HCT116 (cell line): Measurements from ENCODE around the gene AP1M2. TPM values are rescaled to one million over a fixed set of nuclear protein-coding genes. Genes with fewer than 3 reads are reported as not detected.
A peak's percentile ranks its signal among the peaks of the same experiment; 100 is the strongest.

Source experiments
- ATAC-seq: fragments of 200-7000 bp; cut with Tn5 transposase; 2 replicates; pipeline ENCODE4 v1.9.1; 2020; ENCODE audit warnings: mild to moderate bottlenecking, moderate library complexity
- Bru-seq: library from RNA; stranded (reverse); fragments of 400-500 nt; gene quantifications from one replicate; lab custom pipeline; 2021; lab: Mats Ljungman, UMichigan
- BruChase-seq, 2 experiments: library from RNA; stranded (reverse); fragments of 400-500 nt; gene quantifications; one replicate each; lab custom pipeline; 2021; lab: Mats Ljungman, UMichigan
- BruUV-seq: library from RNA; stranded (reverse); fragments of 400-500 nt; replicated peaks from 2 replicates; lab custom pipeline; 2021; lab: Mats Ljungman, UMichigan
- CTCF ChIA-PET: fragments of 300-600 bp; sonication (Branson Sonifier 250); formaldehyde crosslinking; loops from one replicate; lab custom pipeline; 2021; ENCODE audit warnings: antibody characterized with exemption; lab: Charles Lee
- POLR2A ChIA-PET: fragments of 300-600, 350-600 bp; sonication (Branson Sonifier 250); formaldehyde crosslinking; loops from one replicate; lab custom pipeline; 2021; ENCODE audit warnings: antibody characterized with exemption; lab: Charles Lee
- RAD21 ChIA-PET, 2 experiments: fragments of 300-600 bp; sonication (Branson Sonifier 250); formaldehyde crosslinking; loops; one replicate each; lab custom pipeline; 2023; ENCODE audit warnings: low total read pairs in 2 of 2; ENCODE audit not compliant: uncharacterized antibody in 2 of 2, unreplicated experiment in 2 of 2, low non-redundant PET in 1 of 2; lab: Charles Lee
- DNase-seq: peaks from one replicate; pipeline ENCODE4 v3.0.0-alpha.2; 2010; ENCODE audit warnings: low read depth, low spot score
- H2AFZ ChIP-seq: fragments of 200-600 bp; shearing (Covaris generic), sonication (generic); 2 replicates; pipeline ENCODE4 v1.6.1; 2017; ENCODE audit warnings: low read depth, mixed run types, mixed read lengths, antibody characterized with exemption, low read length; ENCODE audit not compliant: poor library complexity, severe bottlenecking
- H3K27ac ChIP-seq: 2 replicates; pipeline ENCODE4 v1.5.1; 2012; ENCODE audit warnings: low read depth, low read length
- H3K27me3 ChIP-seq: fragments of 200-600 bp; sonication (generic); 2 replicates; pipeline ENCODE4 v1.6.1; 2016; ENCODE audit warnings: mixed run types, low read length, mixed read lengths; ENCODE audit not compliant: insufficient read depth
- H3K36me3 ChIP-seq, 2 experiments: fragments of 200-500 bp in 1 of 2; fragments of 200-600 bp in 1 of 2; sonication (Bioruptor generic) in 1 of 2; sonication (generic) in 1 of 2; 2 replicates each; pipeline versions ENCODE4 v1.5.1 to v1.6.1; 2014 to 2016; ENCODE audit warnings: low read length in 2 of 2, inconsistent platforms in 1 of 2, mixed read lengths in 1 of 2, mixed run types in 1 of 2; ENCODE audit not compliant: insufficient read depth in 2 of 2, control insufficient read depth in 1 of 2
- H3K4me1 ChIP-seq, 2 experiments: fragments of 200-600 bp in 1 of 2; sonication (generic) in 1 of 2; 2 replicates each; pipeline versions ENCODE4 v1.5.1 to v1.6.1; 2012 to 2017; ENCODE audit warnings: low read length in 2 of 2, inconsistent platforms in 1 of 2, mild to moderate bottlenecking in 1 of 2, mixed read lengths in 1 of 2, mixed run types in 1 of 2, moderate library complexity in 1 of 2; ENCODE audit not compliant: insufficient read depth in 2 of 2, control insufficient read depth in 1 of 2
- H3K4me2 ChIP-seq: fragments of 200-600 bp; sonication (generic); 2 replicates; pipeline ENCODE4 v1.6.1; 2017; ENCODE audit warnings: mixed run types, low read length, mixed read lengths
- H3K4me3 ChIP-seq, 2 experiments: fragments of 200-600 bp in 1 of 2; sonication (generic) in 1 of 2; replicated peaks in 1 of 2; 2 replicates each; pipeline ENCODE4 v1.5.1; 2011 to 2016; ENCODE audit warnings: low read length in 2 of 2, control low read depth in 1 of 2, low read depth in 1 of 2, mild to moderate bottlenecking in 1 of 2, mixed read lengths in 1 of 2, mixed run types in 1 of 2
- H3K79me2 ChIP-seq: fragments of 200-600 bp; sonication (generic); 2 replicates; pipeline ENCODE4 v1.6.1; 2017; ENCODE audit warnings: mild to moderate bottlenecking, mixed run types, low read length, moderate library complexity, mixed read lengths; ENCODE audit not compliant: insufficient read depth
- H3K9ac ChIP-seq: fragments of 200-600 bp; sonication (generic); 2 replicates; pipeline ENCODE4 v1.6.1; 2016; ENCODE audit warnings: low read length, mixed read lengths
- H3K9me2 ChIP-seq: fragments of 200-600 bp; sonication (generic), shearing (Covaris generic); 2 replicates; pipeline ENCODE4 v1.6.1; 2017; ENCODE audit warnings: mixed run types, mild to moderate bottlenecking, moderate library complexity; ENCODE audit not compliant: insufficient read depth
- H3K9me3 ChIP-seq, 2 experiments: fragments of 200-500 bp in 1 of 2; fragments of 200-600 bp in 1 of 2; sonication (Bioruptor generic) in 1 of 2; sonication (generic) in 1 of 2; 2 replicates each; pipeline ENCODE4 v1.6.1; 2014 to 2017; ENCODE audit warnings: low read length in 2 of 2, mixed read lengths in 2 of 2, inconsistent platforms in 1 of 2, low read depth in 1 of 2, mild to moderate bottlenecking in 1 of 2, mixed run types in 1 of 2, moderate library complexity in 1 of 2; ENCODE audit not compliant: control insufficient read depth in 1 of 2, insufficient read depth in 1 of 2
- H4K20me1 ChIP-seq: fragments of 200-600 bp; sonication (generic), shearing (Covaris generic); 2 replicates; pipeline ENCODE4 v1.6.1; 2017; ENCODE audit warnings: mixed run types, mild to moderate bottlenecking, moderate library complexity; ENCODE audit not compliant: insufficient read depth
- CEBPB ChIP-seq: IDR thresholded peaks from 2 replicates; pipeline ENCODE4 v1.6.1; 2012; ENCODE audit warnings: low read depth
- POLR2AphosphoS5 ChIP-seq: IDR thresholded peaks from 2 replicates; pipeline ENCODE4 v1.6.1; 2011; ENCODE audit warnings: mild to moderate bottlenecking, low read depth, low read length, moderate library complexity
- SIN3A ChIP-seq: IDR thresholded peaks from 2 replicates; pipeline ENCODE4 v1.6.1; 2012; ENCODE audit warnings: low read depth
- SP1 ChIP-seq: IDR thresholded peaks from 2 replicates; pipeline ENCODE4 v1.6.1; 2012; ENCODE audit warnings: low read depth
- TCF7L2 ChIP-seq: IDR thresholded peaks from 2 replicates; pipeline ENCODE4 v1.7.0; 2011; ENCODE audit warnings: borderline replicate concordance, inconsistent platforms; ENCODE audit not compliant: insufficient read depth, insufficient read length; ENCODE audit errors: extremely low read depth
- YY1 ChIP-seq: IDR thresholded peaks from 2 replicates; pipeline ENCODE4 v1.6.1; 2011; ENCODE audit warnings: low read length, low read depth, moderate library complexity, mild to moderate bottlenecking; ENCODE audit not compliant: insufficient replicate concordance; ENCODE audit errors: extremely low read depth
- intact Hi-C: fragments of 100-400 bp; cut with micrococcal nuclease; formaldehyde crosslinking; loops from 2 replicates; pipeline ENCODE4 v1.10.0; 2022
- long read RNA-seq: library from polyadenylated mRNA; unstranded; transcript quantifications from one replicate; pipeline ENCODE4 v2.0.0, GENCODE V29; 2021; ENCODE audit not compliant: unreplicated experiment
- polyA plus RNA-seq: library from polyadenylated mRNA; unstranded; fragments of >200 nt; gene quantifications from 2 replicates; pipeline ENCODE4 v1.2.1, GENCODE V29; 2012; ENCODE audit warnings: missing spikeins
- total RNA-seq: library from RNA; stranded (reverse); gene quantifications from one replicate; pipeline ENCODE4 v1.2.1, GENCODE V29; 2021; ENCODE audit not compliant: unreplicated experiment
- TF ChIP-seq, protein P1 (sequence below): IDR thresholded peaks from 2 replicates; pipeline ENCODE4 v1.6.1; 2012

AP1M2 gene
- 111 TPM for total RNA-seq
- 145 and 167 TPM in 2 replicates for polyA plus RNA-seq
- percentile 63 among the genes with signal in this experiment for Bru-seq, nascent RNA
- BruChase-seq, experiment 1, labeled RNA remaining after a 6-hour chase = percentile 81 among the genes with signal in this experiment
- BruChase-seq, experiment 2, labeled RNA remaining after a 2-hour chase = percentile 67 among the genes with signal in this experiment
- long read RNA-seq, transcript AP1M2-207 (12 exons, 1,757 nt) = minor isoform, 37 of 238 reads
- long read RNA-seq, transcript AP1M2-201 (12 exons, 1,749 nt) = major isoform, 146 of 238 reads
- long read RNA-seq, partial matches to known transcripts = 10 of 238 reads
- long read RNA-seq, other reads (novel, unspliced or antisense) = 45 of 238 reads

DNA sequence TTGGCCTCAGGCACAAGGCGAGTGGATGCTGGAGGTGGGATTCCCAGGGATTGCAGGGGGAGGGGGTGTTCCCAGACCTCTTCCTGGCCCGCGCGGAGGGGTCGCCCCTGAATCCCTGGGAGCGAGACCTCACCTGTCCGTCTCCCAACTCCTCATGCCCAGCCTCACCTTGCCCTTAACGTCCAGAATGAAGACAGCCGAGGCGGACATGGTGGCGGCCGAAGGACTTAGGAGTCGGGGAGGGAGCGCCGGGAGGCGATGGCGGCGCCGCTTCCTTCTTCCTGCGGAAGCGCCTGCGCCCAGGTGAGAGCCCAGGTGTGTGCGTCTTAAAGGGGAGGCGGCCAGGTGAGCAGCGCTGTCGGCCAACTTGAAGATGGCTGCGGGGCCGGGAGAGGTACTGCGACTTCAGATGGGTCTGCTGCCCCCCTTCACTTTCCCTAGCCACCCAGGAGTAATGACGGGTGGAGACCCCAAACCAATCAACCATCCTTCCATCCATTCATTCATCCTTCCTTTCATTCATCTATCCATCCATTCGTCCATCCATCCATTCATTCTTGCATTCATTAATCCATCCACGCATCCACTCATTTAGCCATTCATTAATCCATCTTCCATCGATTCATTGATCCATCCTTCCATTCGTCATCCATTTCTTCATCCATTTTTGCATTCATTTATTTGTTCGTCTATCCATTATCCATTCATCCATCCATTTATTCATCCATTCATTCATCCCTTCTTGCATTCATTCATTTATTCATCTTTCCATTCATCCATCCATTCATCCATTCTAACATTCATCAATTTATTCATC is at the start of gene AP1M2:
AP1M2 (minus strand) TSS at position 291 of the 817 bp plus-strand sequence; CDS start at position 210, 81 bp downstream.
- CTCF ChIA-PET = interaction anchor here (2.6 kb wide), 1 partner anchor 58 kb away, joined by 9 read pairs; no protein-coding TSS in a partner anchor

More for the DNA sequence above, at the start of gene AP1M2:
- Histone ChIP-seq H3K4me1 (peaks cover 0 to 12% of the 10 kb centered on the region in 2 experiments; a peak in 1 of 4 replicates), H3K9me3 (no peaks in the 10 kb centered on the region), H3K79me2 (peaks cover 4% of the 10 kb centered on the region; the same call in 1 of the 2 replicates), H2AFZ (peak within 1 kb of the TSS; percentile 89), H3K36me3 (peaks cover 0 to 3% of the 10 kb centered on the region in 2 experiments; a peak in 1 of 4 replicates), H4K20me1 (no peaks in the 10 kb centered on the region), H3K27ac (peak within 1 kb of the TSS; percentile 67), H3K4me2 (peak within 1 kb of the TSS; percentile 87), H3K9me2 (peaks cover 6% of the 10 kb centered on the region; the same call in 1 of the 2 replicates)
- RAD21 ChIA-PET = interaction anchor here in 1 of 2 experiments (0.7 kb wide), 1 partner anchor 82 kb away, joined by 3 read pairs; no protein-coding TSS in a partner anchor
- DNase-seq = peak; percentile 42
- BruUV-seq = no TSS peak
- intact Hi-C loops = no loop called here
- ATAC-seq = peak; percentile 90
- no peak for TF ChIP-seq TCF7L2
- TF ChIP-seq SIN3A = peak; percentile 34; the same call in 1 of the 2 replicates
- TF ChIP-seq POLR2AphosphoS5 = peak; percentile 83
- TF ChIP-seq CEBPB = no peak
- peak; percentile 86 for TF ChIP-seq YY1
- TF ChIP-seq SP1 = peak; percentile 34; the same call in 1 of the 2 replicates
- TF ChIP-seq, protein P1, sequence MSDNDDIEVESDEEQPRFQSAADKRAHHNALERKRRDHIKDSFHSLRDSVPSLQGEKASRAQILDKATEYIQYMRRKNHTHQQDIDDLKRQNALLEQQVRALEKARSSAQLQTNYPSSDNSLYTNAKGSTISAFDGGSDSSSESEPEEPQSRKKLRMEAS = peak; percentile 87
- TF ChIP-seq, all 23 proteins: peak for 5
- H3K4me3 ChIP-seq = peak within 1 kb of the TSS; percentile 76 to 86
- POLR2A ChIA-PET = no interaction called here
- H3K9ac ChIP-seq = peak within 1 kb of the TSS; percentile 78
- H3K27me3 ChIP-seq = no peaks in the 10 kb centered on the region
